Adipocyte (in vitro differentiated cells): ENCODE measurements around the gene KRTAP6-1.

ENCODE experiments used
- DNase-seq: peaks from one replicate; pipeline ENCODE4 v3.0.0-alpha.2; 2015; ENCODE audit warnings: low read depth
- H3K27me3 ChIP-seq: replicated peaks from 2 replicates; pipeline ENCODE4 v1.7.0; 2013; ENCODE audit warnings: mild to moderate bottlenecking, low read length, moderate library complexity; ENCODE audit not compliant: control insufficient read depth, insufficient read depth
- H3K36me3 ChIP-seq: 2 replicates; pipeline ENCODE4 v1.7.0; 2013; ENCODE audit warnings: low read length, mild to moderate bottlenecking, moderate library complexity; ENCODE audit not compliant: control insufficient read depth, insufficient read depth, severe bottlenecking
- H3K4me1 ChIP-seq: 2 replicates; pipeline ENCODE4 v1.7.0; 2013; ENCODE audit warnings: mild to moderate bottlenecking, low read length, moderate library complexity; ENCODE audit not compliant: control insufficient read depth, insufficient read depth
- H3K4me3 ChIP-seq: 2 replicates; pipeline ENCODE4 v1.7.0; 2013; ENCODE audit warnings: mild to moderate bottlenecking, low read length, moderate library complexity
- H3K9ac ChIP-seq: 2 replicates; pipeline ENCODE4 v1.7.0; 2013; ENCODE audit warnings: mild to moderate bottlenecking, low read length, moderate library complexity
- H3K9me3 ChIP-seq: 2 replicates; pipeline ENCODE4 v1.7.0; 2013; ENCODE audit warnings: mild to moderate bottlenecking, low read length, moderate library complexity; ENCODE audit not compliant: control insufficient read depth

Gene KRTAP6-1

GRCh38 chr21:30620080-30620479 lies 6.3 kb upstream of the KRTAP6-1 start:
- H3K36me3 ChIP-seq, result no peaks in the 10 kb centered on the region
- H3K9me3 ChIP-seq, result no peaks in the 10 kb centered on the region
- H3K4me1 ChIP-seq, result no peaks in the 10 kb centered on the region
- H3K27me3 ChIP-seq, result no peaks in the 10 kb centered on the region
- H3K9ac ChIP-seq, result no peak overlapping the region
- no peak for DNase-seq
- H3K4me3 ChIP-seq, result no peak overlapping the region

- no peak within 1 kb of the TSS for H3K4me3 ChIP-seq
- H3K4me1 ChIP-seq, result no peaks in the 10 kb centered on the region
- no peaks in the 10 kb centered on the region for H3K9me3 ChIP-seq
- H3K36me3 ChIP-seq, result no peaks in the 10 kb centered on the region
- no peaks in the 10 kb centered on the region for H3K27me3 ChIP-seq
- H3K9ac ChIP-seq, result no peak within 1 kb of the TSS
- DNase-seq, result no peak
Measured at GRCh38 chr21:30616125-30616524, 2.4 kb upstream of the KRTAP6-1 start, which contains the start of gene KRTAP20-1. TSS of gene KRTAP20-1 (plus strand) at chr21:30616425. CDS start at chr21:30616455, 30 bp downstream.

GRCh38 chr21:30615199-30615598 lies 1.5 kb upstream of the KRTAP6-1 start:
- H3K27me3 ChIP-seq, result no peaks in the 10 kb centered on the region
- H3K9me3 ChIP-seq, result no peaks in the 10 kb centered on the region
- no peak overlapping the region for H3K4me3 ChIP-seq
- no peaks in the 10 kb centered on the region for H3K4me1 ChIP-seq
- H3K9ac ChIP-seq, result no peak overlapping the region
- H3K36me3 ChIP-seq, result no peaks in the 10 kb centered on the region
- DNase-seq, result no peak

- Histone ChIP-seq H3K9me3 (no peaks in the 10 kb centered on the region), H3K27me3 (no peaks in the 10 kb centered on the region), H3K4me3 (no peak overlapping the region), H3K36me3 (no peaks in the 10 kb centered on the region), H3K4me1 (no peaks in the 10 kb centered on the region), H3K9ac (no peak overlapping the region)
- no peak for DNase-seq
Measured at GRCh38 chr21:30612132-30612531, 1.6 kb downstream of the KRTAP6-1 start.

GRCh38 chr21:30605968-30606367 lies 7.8 kb downstream of the KRTAP6-1 start:
- no peaks in the 10 kb centered on the region for H3K27me3 ChIP-seq
- no peak overlapping the region for H3K9ac ChIP-seq
- H3K4me3 ChIP-seq, result no peak overlapping the region
- DNase-seq, result no peak
- H3K4me1 ChIP-seq, result no peaks in the 10 kb centered on the region
- no peaks in the 10 kb centered on the region for H3K9me3 ChIP-seq
- no peaks in the 10 kb centered on the region for H3K36me3 ChIP-seq

GRCh38 chr21:30600787-30601186 lies 12.9 kb downstream of the KRTAP6-1 start, which contains the start of gene KRTAP22-1:
TSS of gene KRTAP22-1 (plus strand) at chr21:30601087.
- Histone ChIP-seq H3K9ac (no peak within 1 kb of the TSS), H3K27me3 (no peaks in the 10 kb centered on the region), H3K4me1 (no peaks in the 10 kb centered on the region), H3K36me3 (no peaks in the 10 kb centered on the region), H3K4me3 (no peak within 1 kb of the TSS), H3K9me3 (no peaks in the 10 kb centered on the region)
- no peak for DNase-seq

GRCh38 chr21:30598802-30599201 lies 14.9 kb downstream of the KRTAP6-1 start, which contains the start of gene KRTAP6-2:
TSS of gene KRTAP6-2 (minus strand) at chr21:30598902. CDS start at chr21:30598874, 28 bp downstream.
- no peak for DNase-seq
- H3K36me3 ChIP-seq, result no peaks in the 10 kb centered on the region
- H3K4me1 ChIP-seq, result no peaks in the 10 kb centered on the region
- no peak within 1 kb of the TSS for H3K4me3 ChIP-seq
- H3K9ac ChIP-seq, result no peak within 1 kb of the TSS
- H3K27me3 ChIP-seq, result no peaks in the 10 kb centered on the region
- no peaks in the 10 kb centered on the region for H3K9me3 ChIP-seq

GRCh38 chr21:30592140-30592539 lies 21.6 kb downstream of the KRTAP6-1 start, which contains the start of gene KRTAP6-3:
TSS of gene KRTAP6-3 (plus strand) at chr21:30592440. CDS start at chr21:30592446, 6 bp downstream.
- H3K4me1 ChIP-seq, result no peaks in the 10 kb centered on the region
- H3K9me3 ChIP-seq, result no peaks in the 10 kb centered on the region
- H3K27me3 ChIP-seq, result no peaks in the 10 kb centered on the region
- no peak for DNase-seq
- no peak within 1 kb of the TSS for H3K9ac ChIP-seq
- no peak within 1 kb of the TSS for H3K4me3 ChIP-seq
- no peaks in the 10 kb centered on the region for H3K36me3 ChIP-seq

GRCh38 chr21:30590297-30590696 lies 23.4 kb downstream of the KRTAP6-1 start, which contains the start of gene KRTAP22-2:
TSS of gene KRTAP22-2 (minus strand) at chr21:30590397.
- Histone ChIP-seq H3K4me1 (no peaks in the 10 kb centered on the region), H3K9ac (no peak within 1 kb of the TSS), H3K4me3 (no peak within 1 kb of the TSS), H3K9me3 (no peaks in the 10 kb centered on the region), H3K27me3 (no peaks in the 10 kb centered on the region), H3K36me3 (no peaks in the 10 kb centered on the region)
- no peak for DNase-seq

- no peak overlapping the region for H3K9ac ChIP-seq
- no peaks in the 10 kb centered on the region for H3K9me3 ChIP-seq
- no peaks in the 10 kb centered on the region for H3K4me1 ChIP-seq
- DNase-seq, result no peak
- no peak overlapping the region for H3K4me3 ChIP-seq
- no peaks in the 10 kb centered on the region for H3K36me3 ChIP-seq
- H3K27me3 ChIP-seq, result no peaks in the 10 kb centered on the region
Measured at GRCh38 chr21:30582870-30583269, 30.9 kb downstream of the KRTAP6-1 start.

GRCh38 chr21:30580132-30580531 lies 33.6 kb downstream of the KRTAP6-1 start:
- Histone ChIP-seq H3K27me3 (no peaks in the 10 kb centered on the region), H3K9ac (no peak overlapping the region), H3K4me1 (no peaks in the 10 kb centered on the region), H3K9me3 (no peaks in the 10 kb centered on the region), H3K4me3 (no peak overlapping the region), H3K36me3 (no peaks in the 10 kb centered on the region)
- DNase-seq, result no peak

GRCh38 chr21:30579346-30579745 lies 34.4 kb downstream of the KRTAP6-1 start:
- Histone ChIP-seq H3K36me3 (no peaks in the 10 kb centered on the region), H3K9ac (no peak overlapping the region), H3K4me3 (no peak overlapping the region), H3K27me3 (no peaks in the 10 kb centered on the region), H3K9me3 (no peaks in the 10 kb centered on the region), H3K4me1 (no peaks in the 10 kb centered on the region)
- no peak for DNase-seq
